Hematopoietic multipotent progenitor cell (in vitro differentiated cells): Measurements from ENCODE around the gene PIM3. TPM values are rescaled to one million over a fixed set of nuclear protein-coding genes. Genes with fewer than 3 reads are reported as not detected.

Source experiments
- small RNA-seq: library from RNA; depleted of rRNA; stranded (forward); fragments of <200 nt; gene quantifications from one replicate; pipeline ENCODE3, GENCODE V24; 2012
- total RNA-seq: library from RNA; depleted of rRNA; stranded (reverse); fragments of >200 nt; gene quantifications from one replicate; pipeline ENCODE4 v1.2.3, GENCODE V29; 2012

The PIM3 gene
- total RNA-seq, 1 donor: 84.6 TPM

Small RNAs within 50 kb of the gene (small RNA-seq; reads per million reads assigned to genes)
- not detected for gene MIR6821

Other genes with a start within 250 kb of the PIM3 start
- 46.0 TPM for gene BRD1, start 132.9 kb upstream of the PIM3 start, total RNA-seq
- gene ZBED4, start 106.9 kb upstream of the PIM3 start, total RNA-seq: 31.2 TPM
- 35.5 TPM for gene ALG12, start 42.3 kb upstream of the PIM3 start, total RNA-seq
- gene CRELD2, start 42.1 kb upstream of the PIM3 start, total RNA-seq: 21.3 TPM
- under 0.01 TPM for gene IL17REL, start 52.0 kb downstream of the PIM3 start, total RNA-seq
- gene TTLL8, start 97.5 kb downstream of the PIM3 start, total RNA-seq: 0.27 TPM
- 139 TPM for gene MLC1, start 124.7 kb downstream of the PIM3 start, total RNA-seq
- gene MOV10L1, start 129.2 kb downstream of the PIM3 start, total RNA-seq: 0.27 TPM
- 6.5 TPM for gene PANX2, start 210.0 kb downstream of the PIM3 start, total RNA-seq
- gene TRABD, start 225.1 kb downstream of the PIM3 start, total RNA-seq: 70.0 TPM
- gene SELENOO, start 240.2 kb downstream of the PIM3 start, total RNA-seq: 31.8 TPM